ENCODE results near the gene GPHA2. TPM values are rescaled to one million over a fixed set of nuclear protein-coding genes. Genes with fewer than 3 reads are reported as not detected.

GPHA2 gene
- total RNA-seq, 4 donors from 2014 or later: not detected

- Histone ChIP-seq H3K9me3 (no peaks in the 10 kb centered on the region), H3K27ac (replicated peaks in 1 of 4) (no peak overlapping the region), H3K4me3 (no peak overlapping the region), H3K36me3 (peaks cover 16 to 56% (median 51%) of the 10 kb centered on the region in 4 donors), H3K27me3 (no peaks in the 10 kb centered on the region), H3K4me1 (peaks cover 11 to 25% (median 17%) of the 10 kb centered on the region in 4 donors)
- intact Hi-C loops (cut with DNase I): loop anchor here (1.0 to 10.0 kb wide), 2 partner anchors 48 to 110 kb away; no protein-coding TSS in a partner anchor
- DNase-seq (ENCODE audit: extremely low spot score): no peak
- no peak for TF ChIP-seq CTCF (IDR thresholded peaks at IDR 0.05)
- no peak for TF ChIP-seq POLR2A (IDR thresholded peaks at IDR 0.05; ENCODE audit: low read depth)
- no peak for TF ChIP-seq EP300 (IDR thresholded peaks at IDR 0.05)
- no peak for TF ChIP-seq POLR2AphosphoS5 (IDR thresholded peaks at IDR 0.05)
- WGBS: 76% methylated on average over 10 of the region's 39 CpGs
Measured at GRCh38 chr11:64894812-64895452, 40.8 kb downstream of the GPHA2 start.

GRCh38 chr11:64894070-64894811 is 41.5 kb downstream of the GPHA2 start:
- peak; percentile 36 to 53 for TF ChIP-seq POLR2AphosphoS5 (IDR thresholded peaks at IDR 0.05)
- TF ChIP-seq POLR2A (IDR thresholded peaks at IDR 0.05; ENCODE audit: low read depth): no peak
- no peak for TF ChIP-seq EP300 (IDR thresholded peaks at IDR 0.05)
- peak; percentile 87 to 93 (median 90) for TF ChIP-seq CTCF (IDR thresholded peaks at IDR 0.05)
- WGBS: 37% methylated on average over 7 of the region's 14 CpGs
- H3K4me1 ChIP-seq: peaks cover 11 to 25% (median 17%) of the 10 kb centered on the region in 4 donors
- no peak overlapping the region for H3K4me3 ChIP-seq
- peak overlapping the region in 1 of 4 donors; percentile 2 for H3K27ac ChIP-seq (replicated peaks in 1 of 4)
- H3K9me3 ChIP-seq: no peaks in the 10 kb centered on the region
- DNase-seq (ENCODE audit: extremely low spot score): no peak
- intact Hi-C loops (cut with DNase I): loop anchor here (1.0 to 10.0 kb wide), 2 partner anchors 47 to 109 kb away; no protein-coding TSS in a partner anchor
- no peaks in the 10 kb centered on the region for H3K27me3 ChIP-seq
- peaks cover 16 to 49% (median 44%) of the 10 kb centered on the region in 4 donors for H3K36me3 ChIP-seq

GRCh38 chr11:64893194-64894069 is 42.3 kb downstream of the GPHA2 start:
- Histone ChIP-seq H3K9me3 (no peaks in the 10 kb centered on the region), H3K36me3 (peaks cover 13 to 41% (median 36%) of the 10 kb centered on the region in 4 donors), H3K27ac (replicated peaks in 1 of 4) (peak overlapping the region in 1 of 4 donors; percentile 2), H3K27me3 (no peaks in the 10 kb centered on the region), H3K4me3 (no peak overlapping the region), H3K4me1 (peaks cover 15 to 26% (median 19%) of the 10 kb centered on the region in 4 donors)
- whole genome bisulfite sequencing: 85% methylated on average over 9 of the region's 25 CpGs
- TF ChIP-seq POLR2AphosphoS5 (IDR thresholded peaks at IDR 0.05) (no peak), POLR2A (IDR thresholded peaks at IDR 0.05; ENCODE audit: low read depth) (no peak), EP300 (IDR thresholded peaks at IDR 0.05) (no peak), CTCF (IDR thresholded peaks at IDR 0.05) (no peak)
- DNase-seq (ENCODE audit: extremely low spot score): no peak
- intact Hi-C loops (cut with DNase I): loop anchor here (1.0 to 10.0 kb wide), 2 partner anchors 46 to 109 kb away; no protein-coding TSS in a partner anchor

GRCh38 chr11:64892838-64893193 is 42.9 kb downstream of the GPHA2 start:
- Histone ChIP-seq H3K36me3 (peaks cover 7 to 35% (median 30%) of the 10 kb centered on the region in 4 donors), H3K4me1 (peaks cover 22 to 32% (median 25%) of the 10 kb centered on the region in 4 donors), H3K27ac (replicated peaks in 1 of 4) (no peak overlapping the region), H3K27me3 (no peaks in the 10 kb centered on the region), H3K4me3 (no peak overlapping the region), H3K9me3 (no peaks in the 10 kb centered on the region)
- DNase-seq (ENCODE audit: extremely low spot score): no peak
- intact Hi-C loops (cut with DNase I): loop anchor here (10.0 kb wide), 1 partner anchor 108 kb away; no protein-coding TSS in a partner anchor
- WGBS: 93% methylated on average over 6 of the region's 10 CpGs
- TF ChIP-seq CTCF (IDR thresholded peaks at IDR 0.05) (no peak), EP300 (IDR thresholded peaks at IDR 0.05) (no peak), POLR2AphosphoS5 (IDR thresholded peaks at IDR 0.05) (no peak), POLR2A (IDR thresholded peaks at IDR 0.05; ENCODE audit: low read depth) (no peak)

All from esophagus muscularis mucosa (tissue), 4 donors.